GM19468 (cell line): ENCODE measurements around the gene EXTL1.

Experiments
- ATAC-seq: cut with Tn5 transposase; IDR thresholded peaks from one replicate; pipeline ENCODE4 v1.9.1; 2021; ENCODE audit warnings: mild to moderate bottlenecking, moderate library complexity, moderate number of reproducible peaks; ENCODE audit not compliant: unreplicated experiment; ENCODE audit errors: extremely low read depth

The EXTL1 gene

GRCh38 chr1:26037904-26038303, 16.3 kb downstream of the EXTL1 start:
- ATAC-seq, result no peak

- ATAC-seq, result no peak
These were observed 16.9 kb downstream of the EXTL1 start for GRCh38 chr1:26038477-26038876.

- no peak for ATAC-seq
These were observed 17.3 kb downstream of the EXTL1 start for GRCh38 chr1:26038904-26039303.

- no peak for ATAC-seq
These were observed 19.8 kb downstream of the EXTL1 start for GRCh38 chr1:26041401-26041800.

- ATAC-seq, result no peak
These were observed 20.4 kb downstream of the EXTL1 start for GRCh38 chr1:26041978-26042377.

- no peak for ATAC-seq
These were observed 22.2 kb downstream of the EXTL1 start for GRCh38 chr1:26043765-26044164.

GRCh38 chr1:26044414-26044813, 22.8 kb downstream of the EXTL1 start:
- no peak for ATAC-seq

- no peak for ATAC-seq
These were observed 23.6 kb downstream of the EXTL1 start for GRCh38 chr1:26044971-26045721.

- ATAC-seq, result no peak
These were observed 24.2 kb downstream of the EXTL1 start, which contains the start of gene SLC30A2 for GRCh38 chr1:26045722-26046245. Gene SLC30A2, minus strand, starts transcription at chr1:26046118. Its CDS starts 222 bp downstream, at chr1:26045896.

- ATAC-seq, result no peak
These were observed 24.9 kb downstream of the EXTL1 start for GRCh38 chr1:26046246-26047095.

- no peak for ATAC-seq
These were observed 25.8 kb downstream of the EXTL1 start for GRCh38 chr1:26047278-26047874.

GRCh38 chr1:26049531-26050247, 28.1 kb downstream of the EXTL1 start:
- no peak for ATAC-seq

GRCh38 chr1:26050248-26050640, 28.7 kb downstream of the EXTL1 start:
- ATAC-seq, result no peak

- no peak for ATAC-seq
These were observed 32.4 kb downstream of the EXTL1 start for GRCh38 chr1:26053718-26054560.

GRCh38 chr1:26055041-26055440, 33.5 kb downstream of the EXTL1 start:
- no peak for ATAC-seq

- ATAC-seq, result no peak
These were observed 35.6 kb downstream of the EXTL1 start for GRCh38 chr1:26057189-26057588.

GRCh38 chr1:26058052-26058595, 36.5 kb downstream of the EXTL1 start:
- no peak for ATAC-seq

- no peak for ATAC-seq
These were observed 38.3 kb downstream of the EXTL1 start for GRCh38 chr1:26059906-26060305.
